Nephron (organoid): ENCODE measurements around the gene ALDH3B2.

Experiments used
- H3K27ac Mint-ChIP-seq, 3 experiments: 2 replicates each; pipeline ENCODE4 v1.8.0; 2020; ENCODE audit warnings: mixed read lengths in 3 of 3, mild to moderate bottlenecking in 2 of 3, moderate library complexity in 1 of 3
- H3K27me3 Mint-ChIP-seq: 2 replicates; pipeline ENCODE4 v1.8.0; 2021; ENCODE audit warnings: low read depth, mild to moderate bottlenecking, moderate library complexity, mixed read lengths
- H3K36me3 Mint-ChIP-seq: 2 replicates; pipeline ENCODE4 v1.8.0; 2020; ENCODE audit warnings: low read depth, mixed read lengths
- H3K4me1 Mint-ChIP-seq: 2 replicates; pipeline ENCODE4 v1.8.0; 2020; ENCODE audit warnings: mixed read lengths
- H3K4me3 Mint-ChIP-seq, 3 experiments: 2 replicates each; pipeline ENCODE4 v1.8.0; 2020; ENCODE audit warnings: mild to moderate bottlenecking in 3 of 3, mixed read lengths in 3 of 3, moderate library complexity in 2 of 3
- H3K9me3 Mint-ChIP-seq: 2 replicates; pipeline ENCODE4 v1.8.0; 2020; ENCODE audit warnings: mixed read lengths
- TF ChIP-seq, protein P1 (sequence below), 3 experiments: fragments of 200-600 bp; sonication (generic); IDR thresholded peaks; one replicate each; pipeline ENCODE4 v1.5.0; 2021; ENCODE audit warnings: antibody characterized with exemption in 3 of 3; ENCODE audit not compliant: unreplicated experiment in 3 of 3

ALDH3B2 gene

DNA sequence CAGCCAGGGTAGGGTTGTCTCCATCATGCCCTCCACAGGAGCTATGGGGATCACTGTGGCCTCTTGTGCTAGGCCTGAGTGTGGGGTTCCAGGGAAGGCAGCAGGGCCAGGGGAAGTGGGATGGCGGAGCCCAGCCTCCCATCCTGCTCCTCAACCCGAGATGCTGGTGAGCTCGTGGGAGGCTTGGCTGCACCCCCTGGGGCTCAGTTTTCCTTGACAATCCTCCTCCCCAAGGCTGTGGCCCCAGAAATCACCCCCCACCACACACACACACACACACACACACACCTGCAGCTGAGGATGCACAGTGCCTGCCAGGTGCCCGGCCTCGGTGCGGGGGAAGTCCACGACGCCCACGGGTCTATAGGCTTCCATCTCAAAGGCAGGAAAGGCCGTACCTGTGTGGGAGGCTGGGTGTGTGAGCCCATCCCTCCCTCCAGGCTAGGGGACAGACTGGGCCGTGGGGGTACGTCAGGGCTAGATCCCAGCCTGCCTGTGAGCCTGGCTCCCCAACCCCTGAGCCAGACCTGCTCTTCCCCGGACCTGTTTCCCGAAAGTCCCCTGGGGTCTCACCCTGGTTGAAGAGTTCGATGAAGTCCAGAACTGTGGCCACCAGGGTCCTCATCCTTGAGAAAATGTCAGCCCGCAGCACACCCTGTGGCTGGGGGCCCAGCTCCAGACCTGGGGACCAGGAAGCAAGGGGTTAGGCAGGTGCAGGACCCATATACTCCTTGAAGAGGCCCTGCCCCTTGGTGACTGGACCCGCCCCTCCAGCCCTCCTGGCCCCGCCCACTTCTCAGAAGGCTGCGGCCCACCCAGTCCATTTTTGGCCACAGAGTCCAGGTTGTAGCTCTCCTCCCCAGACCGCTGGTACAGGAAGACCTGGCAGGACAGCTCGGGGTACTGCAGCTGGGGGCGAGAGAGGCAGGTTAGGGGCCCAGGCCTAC is 29.7 kb downstream of the ALDH3B2 start:
- Mint-ChIP-seq H3K27me3 (peaks cover 11% of the 10 kb centered on the region), H3K27ac (no peak overlapping the region), H3K9me3 (no peaks in the 10 kb centered on the region), H3K4me1 (no peaks in the 10 kb centered on the region), H3K4me3 (no peak overlapping the region), H3K36me3 (no peaks in the 10 kb centered on the region)
- TF ChIP-seq, protein P1, sequence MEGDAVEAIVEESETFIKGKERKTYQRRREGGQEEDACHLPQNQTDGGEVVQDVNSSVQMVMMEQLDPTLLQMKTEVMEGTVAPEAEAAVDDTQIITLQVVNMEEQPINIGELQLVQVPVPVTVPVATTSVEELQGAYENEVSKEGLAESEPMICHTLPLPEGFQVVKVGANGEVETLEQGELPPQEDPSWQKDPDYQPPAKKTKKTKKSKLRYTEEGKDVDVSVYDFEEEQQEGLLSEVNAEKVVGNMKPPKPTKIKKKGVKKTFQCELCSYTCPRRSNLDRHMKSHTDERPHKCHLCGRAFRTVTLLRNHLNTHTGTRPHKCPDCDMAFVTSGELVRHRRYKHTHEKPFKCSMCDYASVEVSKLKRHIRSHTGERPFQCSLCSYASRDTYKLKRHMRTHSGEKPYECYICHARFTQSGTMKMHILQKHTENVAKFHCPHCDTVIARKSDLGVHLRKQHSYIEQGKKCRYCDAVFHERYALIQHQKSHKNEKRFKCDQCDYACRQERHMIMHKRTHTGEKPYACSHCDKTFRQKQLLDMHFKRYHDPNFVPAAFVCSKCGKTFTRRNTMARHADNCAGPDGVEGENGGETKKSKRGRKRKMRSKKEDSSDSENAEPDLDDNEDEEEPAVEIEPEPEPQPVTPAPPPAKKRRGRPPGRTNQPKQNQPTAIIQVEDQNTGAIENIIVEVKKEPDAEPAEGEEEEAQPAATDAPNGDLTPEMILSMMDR (IDR thresholded peaks at IDR 0.05; ENCODE audit: unreplicated experiment in 3 of 3) = no peak

DNA sequence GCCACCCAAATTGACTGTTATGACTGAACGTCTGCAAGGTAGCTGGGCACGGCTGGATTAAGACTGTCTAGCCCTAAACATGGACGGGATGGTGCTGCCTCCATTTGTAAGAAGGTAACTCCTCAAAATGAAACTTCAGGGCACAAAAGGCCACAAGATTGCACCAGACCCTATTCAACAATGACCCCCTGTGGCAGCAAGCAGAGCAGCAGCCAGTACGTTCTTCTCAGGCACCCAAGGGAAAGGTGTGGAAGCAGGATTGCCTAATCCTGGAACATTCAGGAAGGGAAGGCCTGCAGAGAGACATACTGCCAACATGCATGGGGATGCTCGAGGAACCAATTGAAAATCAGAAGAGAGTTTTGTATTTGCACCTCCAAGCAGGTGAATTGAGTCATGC is 30.4 kb downstream of the ALDH3B2 start:
- no peak overlapping the region for H3K27ac Mint-ChIP-seq
- H3K36me3 Mint-ChIP-seq = no peaks in the 10 kb centered on the region
- H3K4me3 Mint-ChIP-seq = no peak overlapping the region
- TF ChIP-seq, protein P1 (IDR thresholded peaks at IDR 0.05; ENCODE audit: unreplicated experiment in 3 of 3) = no peak
- peaks cover 11% of the 10 kb centered on the region for H3K27me3 Mint-ChIP-seq
- no peaks in the 10 kb centered on the region for H3K9me3 Mint-ChIP-seq
- H3K4me1 Mint-ChIP-seq = no peaks in the 10 kb centered on the region

DNA sequence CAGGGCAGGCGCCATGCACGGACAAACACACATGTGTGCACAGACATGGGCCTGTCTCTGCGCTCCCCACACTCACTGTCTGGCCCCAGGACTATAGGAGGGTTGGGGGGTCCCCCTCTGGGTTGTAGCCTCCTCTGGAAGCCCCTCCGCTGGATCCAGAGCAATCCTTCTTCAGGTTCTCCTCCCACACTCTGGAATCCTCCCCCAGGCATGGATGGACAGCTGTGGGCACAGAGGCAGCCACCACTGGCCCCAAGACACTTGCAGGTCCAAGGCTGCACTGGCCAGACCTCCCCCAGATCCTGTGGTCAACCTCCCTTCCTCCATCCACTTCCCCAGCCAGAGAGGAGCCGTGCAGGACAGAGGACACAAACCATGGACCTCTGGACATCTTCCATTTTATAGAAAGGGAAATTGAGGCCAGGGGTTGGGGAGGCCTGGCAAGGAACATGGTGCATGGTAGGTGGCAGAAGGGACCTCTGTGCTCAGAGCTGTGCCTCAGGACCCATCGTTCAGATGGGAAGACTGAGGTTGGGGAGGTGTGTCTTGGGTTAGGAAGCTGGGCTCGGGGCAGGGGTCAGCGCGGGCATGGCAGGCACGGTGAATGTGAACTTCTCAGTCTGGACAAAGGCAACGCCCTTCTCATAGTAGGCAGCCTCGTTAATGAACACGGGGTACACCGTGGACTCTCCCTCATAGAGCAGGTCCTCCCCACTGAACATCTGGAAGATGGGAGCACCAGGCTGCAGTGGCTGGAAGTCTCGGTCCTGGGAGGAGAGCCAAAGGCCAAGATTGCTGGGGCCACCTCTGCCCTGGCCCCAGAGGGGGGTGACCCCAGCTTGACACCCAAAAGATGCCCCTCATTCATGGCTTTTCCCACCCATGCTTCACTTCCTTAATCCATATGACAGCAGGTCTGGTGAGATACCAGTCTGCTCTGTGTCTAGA is 32.0 kb downstream of the ALDH3B2 start:
- peaks cover 11% of the 10 kb centered on the region for H3K27me3 Mint-ChIP-seq
- no peak overlapping the region for H3K27ac Mint-ChIP-seq
- no peak overlapping the region for H3K4me3 Mint-ChIP-seq
- TF ChIP-seq, protein P1 (IDR thresholded peaks at IDR 0.05; ENCODE audit: unreplicated experiment in 3 of 3) = no peak
- H3K9me3 Mint-ChIP-seq = no peaks in the 10 kb centered on the region
- no peaks in the 10 kb centered on the region for H3K36me3 Mint-ChIP-seq
- H3K4me1 Mint-ChIP-seq = no peaks in the 10 kb centered on the region

DNA sequence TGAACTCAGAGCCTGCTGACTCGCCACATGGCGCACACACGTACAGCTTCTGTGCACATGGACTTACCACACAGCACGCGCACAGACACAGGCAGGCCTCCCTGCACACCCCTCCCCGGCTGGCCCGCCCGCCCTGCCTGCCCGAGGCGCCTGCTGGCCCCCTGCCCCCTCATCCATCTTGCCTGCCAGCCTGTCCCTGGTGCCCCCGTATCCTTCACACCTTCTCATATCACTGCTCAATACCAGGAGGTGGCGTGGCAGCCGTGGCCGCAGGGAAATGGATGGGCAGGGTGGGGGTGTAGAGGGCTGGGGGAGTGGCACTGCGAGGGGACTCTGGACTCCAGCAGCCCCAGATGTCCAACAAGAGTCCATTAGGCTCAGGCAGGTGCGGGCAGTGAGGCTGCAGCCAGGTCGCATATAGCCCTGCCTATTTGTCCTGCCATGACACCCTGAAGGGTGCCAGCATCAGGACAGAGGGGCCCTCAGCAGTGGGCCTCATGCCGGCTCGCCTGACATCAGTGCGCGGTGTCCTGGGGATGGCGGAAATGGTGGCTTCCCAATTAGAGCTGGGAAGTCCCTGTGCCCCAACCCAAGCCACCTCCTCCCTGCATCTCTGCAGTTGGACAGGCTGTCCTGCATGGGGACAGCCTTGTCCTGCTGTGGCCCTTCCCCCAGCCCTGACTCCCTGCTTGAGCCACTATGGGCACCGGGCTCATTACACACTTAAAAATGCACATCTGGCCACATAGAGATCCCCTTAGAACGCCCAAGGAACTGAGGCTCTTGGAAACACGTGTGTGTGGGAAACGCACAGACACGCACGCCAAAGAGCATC is 32.9 kb downstream of the ALDH3B2 start:
- Mint-ChIP-seq H3K36me3 (no peaks in the 10 kb centered on the region), H3K4me1 (no peaks in the 10 kb centered on the region)

DNA sequence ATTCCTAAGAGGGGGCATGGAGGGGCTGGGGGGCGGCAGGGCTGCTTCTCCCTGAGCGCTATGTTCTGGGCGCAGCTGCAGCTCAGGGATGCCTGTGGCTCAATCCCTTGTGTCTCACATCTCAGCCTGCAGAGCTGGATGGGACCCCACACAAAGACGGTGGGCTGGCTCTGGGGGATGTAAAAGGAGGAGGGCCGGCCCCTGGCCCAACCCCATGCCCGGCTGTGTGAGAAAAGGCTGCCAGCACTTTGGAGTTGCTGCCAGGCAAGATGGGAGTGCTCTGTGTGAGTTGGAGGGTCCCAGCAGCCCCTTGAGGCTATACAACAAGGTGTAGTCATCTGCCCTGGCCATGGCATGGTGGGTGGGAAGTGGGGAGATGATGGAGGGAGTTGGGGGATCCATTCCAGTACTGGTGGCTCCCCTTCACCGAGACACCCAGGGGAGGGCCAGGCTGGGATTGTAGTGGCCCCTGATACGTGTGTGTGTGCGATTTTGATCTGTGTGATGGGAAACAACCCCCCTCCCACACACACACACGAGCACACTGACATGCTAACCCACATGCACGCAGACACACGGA is 33.6 kb downstream of the ALDH3B2 start:
- Mint-ChIP-seq H3K27ac (no peak overlapping the region), H3K9me3 (no peaks in the 10 kb centered on the region), H3K4me3 (no peak overlapping the region), H3K27me3 (peaks cover 6% of the 10 kb centered on the region), H3K4me1 (no peaks in the 10 kb centered on the region), H3K36me3 (no peaks in the 10 kb centered on the region)
- TF ChIP-seq, protein P1 (IDR thresholded peaks at IDR 0.05; ENCODE audit: unreplicated experiment in 3 of 3) = no peak

More for the DNA sequence above, 32.9 kb downstream of the ALDH3B2 start:
- peaks cover 11% of the 10 kb centered on the region for H3K27me3 Mint-ChIP-seq
- no peak overlapping the region for H3K4me3 Mint-ChIP-seq
- TF ChIP-seq, protein P1 (IDR thresholded peaks at IDR 0.05; ENCODE audit: unreplicated experiment in 3 of 3) = no peak
- H3K27ac Mint-ChIP-seq = no peak overlapping the region
- no peaks in the 10 kb centered on the region for H3K9me3 Mint-ChIP-seq
